Smooth muscle cell (in vitro differentiated cells): ENCODE data around the gene IFTAP. TPM values are rescaled to one million over a fixed set of nuclear protein-coding genes. Genes with fewer than 3 reads are reported as not detected.

Source experiments
- DNase-seq: peaks from one replicate; lab custom pipeline; 2025; ENCODE audit not compliant: unreplicated experiment; lab: John Stamatoyannopoulos, UW
- H2AFZ ChIP-seq: fragments of 200-600 bp; sonication (generic); 2 replicates; pipeline ENCODE4 v1.6.0; 2016; ENCODE audit warnings: antibody characterized with exemption, low read depth, mild to moderate bottlenecking
- H3F3A ChIP-seq: fragments of 200-600 bp; sonication (generic); 2 replicates; pipeline ENCODE4 v1.6.0; 2017; ENCODE audit warnings: antibody characterized with exemption, low read depth
- H3K27ac ChIP-seq: fragments of 200-600 bp; sonication (generic); 2 replicates; pipeline ENCODE4 v1.5.1; 2016; ENCODE audit warnings: low read depth, mild to moderate bottlenecking
- H3K27me3 ChIP-seq: fragments of 200-600 bp; sonication (generic); 2 replicates; pipeline ENCODE4 v1.6.1; 2016; ENCODE audit warnings: low read depth, mild to moderate bottlenecking
- H3K36me3 ChIP-seq: fragments of 200-600 bp; sonication (generic); 2 replicates; pipeline ENCODE4 v1.5.1; 2016; ENCODE audit warnings: low read depth
- H3K4me1 ChIP-seq: fragments of 200-600 bp; sonication (generic); 2 replicates; pipeline ENCODE4 v1.5.1; 2016; ENCODE audit warnings: low read depth
- H3K4me2 ChIP-seq: fragments of 200-600 bp; sonication (generic); 2 replicates; pipeline ENCODE4 v1.6.0; 2016; ENCODE audit warnings: mild to moderate bottlenecking
- H3K4me3 ChIP-seq: fragments of 200-600 bp; sonication (generic); 2 replicates; pipeline ENCODE4 v1.5.1; 2016; ENCODE audit warnings: mild to moderate bottlenecking
- H3K79me2 ChIP-seq: fragments of 200-600 bp; sonication (generic); 2 replicates; pipeline ENCODE4 v1.6.0; 2016; ENCODE audit warnings: low read depth, mild to moderate bottlenecking
- H3K9ac ChIP-seq: fragments of 200-600 bp; sonication (generic); 2 replicates; pipeline ENCODE4 v1.6.0; 2016; ENCODE audit warnings: low read depth
- H3K9me3 ChIP-seq: fragments of 200-600 bp; sonication (generic); replicated peaks from 2 replicates; pipeline ENCODE4 v1.5.1; 2016; ENCODE audit warnings: low read depth
- H4K20me1 ChIP-seq: fragments of 200-600 bp; sonication (generic); 2 replicates; pipeline ENCODE4 v1.6.0; 2016; ENCODE audit warnings: low read depth
- CTCF ChIP-seq: fragments of 200-600 bp; sonication (generic); IDR thresholded peaks from 2 replicates; pipeline ENCODE4 v1.5.1; 2017; ENCODE audit warnings: borderline replicate concordance, mild to moderate bottlenecking, antibody characterized with exemption; ENCODE audit not compliant: insufficient read depth, poor library complexity, severe bottlenecking
- WGBS: methylation state at CpG from one replicate; pipeline ENCODE4 v1.1.7; 2016; ENCODE audit warnings: low lambda C conversion rate; 5-methylcytosine and 5-hydroxymethylcytosine counted together
- polyA plus RNA-seq: library from polyadenylated mRNA; unstranded; fragments of >200 nt; fragmentation: Nextera tagmentation; extraction: Ambion mirVana; gene quantifications from 2 replicates; pipeline ENCODE4 v1.2.1, GENCODE V29; 2016
- total RNA-seq: library from RNA; depleted of rRNA; stranded (reverse); fragments of >200 nt; gene quantifications from 2 replicates; pipeline ENCODE4 v1.2.3, GENCODE V29; 2014

IFTAP gene
- total and polyA plus RNA-seq, 2 experiments from 2014 or later: 17.8 to 33.1 TPM

DNA sequence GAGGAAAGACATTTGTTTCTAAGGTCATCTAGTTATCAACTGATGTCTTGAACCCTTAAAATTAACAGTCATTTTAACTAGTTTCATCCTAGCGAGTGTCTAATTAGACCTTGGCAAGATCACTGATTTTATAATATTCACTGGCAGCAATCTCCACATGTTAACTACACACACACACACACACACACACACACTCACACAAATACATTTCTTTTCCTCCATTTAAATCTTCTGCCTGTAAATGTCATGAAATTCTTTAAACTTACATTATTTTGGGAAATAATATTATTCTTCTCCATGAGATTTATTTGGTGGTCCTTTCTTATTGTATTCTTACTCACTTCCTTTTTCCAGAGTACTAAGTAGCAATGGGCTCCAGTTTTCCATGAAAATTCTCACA lies 2.9 kb upstream of the IFTAP start:
- H3K79me2 ChIP-seq: no peaks in the 10 kb centered on the region
- H2AFZ ChIP-seq: no peak overlapping the region
- peaks cover 59% of the 10 kb centered on the region for H3K27me3 ChIP-seq
- H4K20me1 ChIP-seq: no peaks in the 10 kb centered on the region
- no peak overlapping the region for H3K9ac ChIP-seq
- no peaks in the 10 kb centered on the region for H3K9me3 ChIP-seq
- DNase-seq: no peak
- no peak overlapping the region for H3K27ac ChIP-seq
- no peak overlapping the region for H3K4me2 ChIP-seq
- no peak for TF ChIP-seq CTCF
- H3F3A ChIP-seq: no peaks in the 10 kb centered on the region
- no peaks in the 10 kb centered on the region for H3K36me3 ChIP-seq
- peaks cover 7% of the 10 kb centered on the region for H3K4me1 ChIP-seq
- no peak overlapping the region for H3K4me3 ChIP-seq
- WGBS: 69% methylated on average over 1 of the region's 1 CpG

GRCh38 chr11:36596880-36597279 lies 2.6 kb downstream of the IFTAP start:
- no peak for TF ChIP-seq CTCF
- no peak for DNase-seq
- Histone ChIP-seq H3K9ac (no peak overlapping the region), H3K79me2 (no peaks in the 10 kb centered on the region), H3K9me3 (no peaks in the 10 kb centered on the region), H3K27me3 (peaks cover 4% of the 10 kb centered on the region), H3K36me3 (no peaks in the 10 kb centered on the region), H3K4me1 (peaks cover 7% of the 10 kb centered on the region), H3K4me2 (no peak overlapping the region), H3F3A (no peaks in the 10 kb centered on the region), H2AFZ (no peak overlapping the region), H4K20me1 (no peaks in the 10 kb centered on the region), H3K27ac (no peak overlapping the region), H3K4me3 (no peak overlapping the region)

DNA sequence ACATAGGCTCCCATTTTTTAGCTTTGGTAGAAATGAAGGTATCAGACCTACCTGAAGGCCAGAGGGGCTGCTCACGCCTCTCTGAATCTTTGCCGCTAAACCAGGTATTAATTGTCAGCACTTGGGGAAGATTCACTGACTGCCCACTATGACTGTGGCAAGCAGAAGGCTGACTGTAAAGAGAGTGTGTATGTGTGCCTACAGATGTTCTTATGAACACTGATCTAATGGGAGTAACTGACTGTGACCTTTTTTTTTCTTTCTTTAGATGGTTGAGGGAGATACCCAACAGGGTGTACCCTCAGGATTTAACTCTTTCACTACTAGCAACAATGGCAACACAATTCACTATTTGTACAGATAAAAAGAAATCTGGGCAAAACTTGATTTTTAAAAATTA lies 3.7 kb downstream of the IFTAP start, which contains the start of gene RAG2:
Gene RAG2 (minus strand): TSS at position 186 of the 400 bp plus-strand sequence. CDS start 4,068 bp downstream, outside the sequence.
- Histone ChIP-seq H3K27me3 (no peaks in the 10 kb centered on the region), H3K4me1 (peaks cover 7% of the 10 kb centered on the region), H3K9me3 (no peaks in the 10 kb centered on the region), H3K79me2 (no peaks in the 10 kb centered on the region), H3K27ac (no peak within 1 kb of the TSS), H2AFZ (no peak within 1 kb of the TSS), H3K4me3 (no peak within 1 kb of the TSS), H3K4me2 (no peak within 1 kb of the TSS), H3F3A (no peaks in the 10 kb centered on the region), H3K9ac (no peak within 1 kb of the TSS), H3K36me3 (no peaks in the 10 kb centered on the region), H4K20me1 (no peaks in the 10 kb centered on the region)
- no peak for TF ChIP-seq CTCF
- DNase-seq: no peak
- WGBS: 83% methylated on average over 2 of the region's 2 CpGs

GRCh38 chr11:36600180-36600579 lies 5.9 kb downstream of the IFTAP start:
- TF ChIP-seq CTCF: no peak
- no peak overlapping the region for H3K27ac ChIP-seq
- H3K36me3 ChIP-seq: no peaks in the 10 kb centered on the region

More at GRCh38 chr11:36600180-36600579, 5.9 kb downstream of the IFTAP start:
- no peaks in the 10 kb centered on the region for H3K27me3 ChIP-seq
- WGBS: 82% methylated on average over 7 of the region's 7 CpGs
- H3K9ac ChIP-seq: no peak overlapping the region
- H4K20me1 ChIP-seq: no peaks in the 10 kb centered on the region
- H3F3A ChIP-seq: no peaks in the 10 kb centered on the region
- no peak for DNase-seq
- no peaks in the 10 kb centered on the region for H3K79me2 ChIP-seq
- H2AFZ ChIP-seq: no peak overlapping the region
- H3K4me2 ChIP-seq: no peak overlapping the region
- H3K4me1 ChIP-seq: peaks cover 4% of the 10 kb centered on the region
- no peaks in the 10 kb centered on the region for H3K9me3 ChIP-seq
- no peak overlapping the region for H3K4me3 ChIP-seq
